ENCODE measurements around the gene TOX4.
"Not testable (repeated sequence)": the region's sequence is repeated elsewhere in the genome, so short reads cannot be mapped to it uniquely, and the experiment has no call there.

TOX4 gene

GRCh38 chr14:21543521-21543960 is 66.5 kb downstream of the TOX4 start:
- no peaks in the 10 kb centered on the region for H3K4me1 ChIP-seq
- no peaks in the 10 kb centered on the region for H3K36me3 ChIP-seq
- DNase-seq, result no peak
- H3K4me3 ChIP-seq (ENCODE audit: low read depth, low read length), result no peak overlapping the region
- H3K27me3 ChIP-seq, result peaks cover 1% of the 10 kb centered on the region
- TF ChIP-seq, protein P1, sequence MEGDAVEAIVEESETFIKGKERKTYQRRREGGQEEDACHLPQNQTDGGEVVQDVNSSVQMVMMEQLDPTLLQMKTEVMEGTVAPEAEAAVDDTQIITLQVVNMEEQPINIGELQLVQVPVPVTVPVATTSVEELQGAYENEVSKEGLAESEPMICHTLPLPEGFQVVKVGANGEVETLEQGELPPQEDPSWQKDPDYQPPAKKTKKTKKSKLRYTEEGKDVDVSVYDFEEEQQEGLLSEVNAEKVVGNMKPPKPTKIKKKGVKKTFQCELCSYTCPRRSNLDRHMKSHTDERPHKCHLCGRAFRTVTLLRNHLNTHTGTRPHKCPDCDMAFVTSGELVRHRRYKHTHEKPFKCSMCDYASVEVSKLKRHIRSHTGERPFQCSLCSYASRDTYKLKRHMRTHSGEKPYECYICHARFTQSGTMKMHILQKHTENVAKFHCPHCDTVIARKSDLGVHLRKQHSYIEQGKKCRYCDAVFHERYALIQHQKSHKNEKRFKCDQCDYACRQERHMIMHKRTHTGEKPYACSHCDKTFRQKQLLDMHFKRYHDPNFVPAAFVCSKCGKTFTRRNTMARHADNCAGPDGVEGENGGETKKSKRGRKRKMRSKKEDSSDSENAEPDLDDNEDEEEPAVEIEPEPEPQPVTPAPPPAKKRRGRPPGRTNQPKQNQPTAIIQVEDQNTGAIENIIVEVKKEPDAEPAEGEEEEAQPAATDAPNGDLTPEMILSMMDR (IDR thresholded peaks at IDR 0.05; ENCODE audit: low read depth, low read length), result no peak
- H3K9me3 ChIP-seq, result no peaks in the 10 kb centered on the region

GRCh38 chr14:21543963-21544362 is 67.0 kb downstream of the TOX4 start:
- H3K4me3 ChIP-seq (ENCODE audit: low read depth, low read length), result no peak overlapping the region
- no peaks in the 10 kb centered on the region for H3K9me3 ChIP-seq
- H3K27me3 ChIP-seq, result no peaks in the 10 kb centered on the region; the same call in 1 of the 2 replicates
- no peak for DNase-seq
- H3K36me3 ChIP-seq, result no peaks in the 10 kb centered on the region
- TF ChIP-seq, protein P1 (IDR thresholded peaks at IDR 0.05; ENCODE audit: low read depth, low read length), result no peak
- no peaks in the 10 kb centered on the region for H3K4me1 ChIP-seq

- not testable (repeated sequence) for H3K9me3 ChIP-seq; H3K27me3 ChIP-seq; H3K36me3 ChIP-seq; DNase-seq; H3K4me1 ChIP-seq; H3K4me3 ChIP-seq (ENCODE audit: low read depth, low read length)
Observed at GRCh38 chr14:21544588-21544987, 67.6 kb downstream of the TOX4 start.

Measured in BE2C (cell line).